ENCODE data around the gene SCAF4.
"Not testable (repeated sequence)": the region's sequence is repeated elsewhere in the genome, so short reads cannot be mapped to it uniquely, and the experiment has no call there.

Gene SCAF4

DNA sequence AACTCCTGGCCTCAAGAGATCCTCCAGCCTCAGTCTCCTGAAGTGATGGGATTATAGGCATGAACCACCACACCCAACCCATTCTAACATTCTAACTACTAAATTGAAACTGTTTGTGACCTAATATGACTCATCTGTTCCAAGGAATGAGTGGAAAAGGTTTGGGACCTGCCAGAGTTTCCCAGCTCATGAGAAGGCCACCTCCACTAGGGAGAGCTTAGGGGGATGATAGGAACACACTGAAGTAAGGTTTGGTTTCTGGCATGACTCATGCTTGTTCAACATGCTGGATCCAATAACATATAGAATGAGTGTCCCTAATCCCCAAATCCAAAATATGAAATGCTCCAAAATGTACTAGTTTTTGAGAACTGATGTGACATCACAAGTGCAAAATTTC lies 18.9 kb upstream of the SCAF4 start:
- Histone ChIP-seq H3K9me3 (replicated peaks in 1 of 11) (peaks cover 12 to 26% (median 16%) of the 10 kb centered on the region in 11 experiments), H3K4me1 (peaks cover 0 to 8% (median 2%) of the 10 kb centered on the region in 10 experiments; a peak in 10 of 20 replicates), H4K20me1 (no peaks in the 10 kb centered on the region), H3K4me2 (no peak overlapping the region), H3K4me3 (no peak overlapping the region), H3K27ac (no peak overlapping the region), H3K27me3 (no peaks in the 10 kb centered on the region), H3K9ac (no peak overlapping the region), H3K36me3 (peaks cover 0 to 7% (median 0%) of the 10 kb centered on the region in 11 experiments; a peak in 2 of 22 replicates)
- no peak for TF ChIP-seq Cebpa-rat (IDR thresholded peaks at IDR 0.05)

- H3K36me3 ChIP-seq, result peaks cover 0 to 12% (median 0%) of the 10 kb centered on the region in 11 experiments; a peak in 3 of 22 replicates
- peak in 1 of 11 experiments; percentile 36; a peak in 1 of 22 replicates for TF ChIP-seq Cebpa-rat (IDR thresholded peaks at IDR 0.05)
- peak overlapping the region in 7 of 11 experiments; percentile 6 to 50 (median 18); a peak in 7 of 22 replicates for H3K9ac ChIP-seq
- peaks cover 18 to 26% (median 23%) of the 10 kb centered on the region in 10 experiments for H3K4me1 ChIP-seq
- no peaks in the 10 kb centered on the region for H3K27me3 ChIP-seq
- peak overlapping the region in 10 of 11 experiments; percentile 36 to 71 (median 66); a peak in 19 of 22 replicates for H3K27ac ChIP-seq
- H4K20me1 ChIP-seq, result no peaks in the 10 kb centered on the region
- H3K9me3 ChIP-seq (replicated peaks in 1 of 11), result peaks cover 18 to 42% (median 22%) of the 10 kb centered on the region in 11 experiments
- H3K4me3 ChIP-seq, result no peak overlapping the region
- H3K4me2 ChIP-seq, result peak overlapping the region; percentile 50 to 89 (median 74)
These were observed 12.4 kb upstream of the SCAF4 start for GRCh38 chr21:31744182-31744800.

DNA sequence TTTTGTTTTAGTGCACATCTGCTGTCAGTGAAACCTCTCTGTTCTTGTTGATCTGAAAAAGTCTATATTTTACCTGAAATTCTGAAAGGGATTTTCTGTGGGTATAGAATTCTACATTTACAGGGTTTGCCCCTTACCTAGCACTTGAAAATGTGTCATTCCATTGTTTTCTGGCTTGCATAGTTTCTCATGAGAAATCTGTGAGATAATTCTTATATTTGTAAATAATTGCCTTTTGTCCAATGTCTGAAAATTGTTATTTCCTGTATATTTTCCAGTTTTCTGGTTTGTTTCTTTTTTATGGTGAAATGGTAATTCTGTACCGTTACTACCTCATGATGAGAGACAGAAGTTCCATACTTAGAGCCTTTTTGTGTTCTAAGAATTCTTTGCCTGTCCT lies 11.8 kb upstream of the SCAF4 start:
- Histone ChIP-seq H3K27me3 (no peaks in the 10 kb centered on the region), H3K36me3 (peaks cover 0 to 12% (median 0%) of the 10 kb centered on the region in 11 experiments; a peak in 3 of 22 replicates), H3K9me3 (replicated peaks in 1 of 11) (peaks cover 18 to 42% (median 22%) of the 10 kb centered on the region in 11 experiments), H4K20me1 (no peaks in the 10 kb centered on the region), H3K4me3 (no peak overlapping the region), H3K27ac (peak overlapping the region in 7 of 11 experiments; percentile 2 to 70 (median 67); a peak in 9 of 22 replicates), H3K9ac (no peak overlapping the region), H3K4me1 (peaks cover 18 to 25% (median 22%) of the 10 kb centered on the region in 10 experiments), H3K4me2 (peak overlapping the region in 7 of 11 experiments; percentile 64 to 89 (median 76); a peak in 10 of 22 replicates)
- TF ChIP-seq Cebpa-rat (IDR thresholded peaks at IDR 0.05), result no peak

DNA sequence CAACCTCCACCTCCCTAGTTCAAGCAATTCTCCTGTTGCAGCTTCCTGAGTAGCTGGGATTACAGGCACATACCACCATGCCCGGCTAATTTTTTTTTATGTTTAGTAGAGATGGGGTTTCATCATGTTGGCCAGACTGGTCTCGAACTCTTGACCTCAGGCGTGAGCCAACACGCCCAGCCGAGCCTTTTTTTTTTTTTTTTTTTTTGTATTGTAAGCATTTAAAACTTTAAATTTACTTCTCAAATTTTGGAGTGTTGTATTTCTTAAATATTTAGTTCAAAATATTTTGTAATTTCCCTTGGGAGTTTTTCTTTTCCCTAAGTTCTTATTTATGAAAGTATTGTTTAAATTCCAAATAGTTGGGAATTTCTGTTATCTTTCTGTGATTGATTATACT lies 9.2 kb upstream of the SCAF4 start:
- no peaks in the 10 kb centered on the region for H3K27me3 ChIP-seq
- no peak overlapping the region for H3K9ac ChIP-seq
- no peak overlapping the region for H3K4me2 ChIP-seq
- no peak overlapping the region for H3K4me3 ChIP-seq
- peaks cover 18 to 31% (median 29%) of the 10 kb centered on the region in 10 experiments for H3K4me1 ChIP-seq
- TF ChIP-seq Cebpa-rat (IDR thresholded peaks at IDR 0.05), result no peak
- peaks cover 0 to 8% (median 0%) of the 10 kb centered on the region in 11 experiments; a peak in 2 of 22 replicates for H3K36me3 ChIP-seq
- no peak overlapping the region for H3K27ac ChIP-seq
- H4K20me1 ChIP-seq, result no peaks in the 10 kb centered on the region
- H3K9me3 ChIP-seq (replicated peaks in 1 of 11), result peaks cover 8 to 23% (median 9%) of the 10 kb centered on the region in 11 experiments

GRCh38 chr21:31737586-31738397 lies 5.9 kb upstream of the SCAF4 start:
- Histone ChIP-seq H3K9me3 (replicated peaks in 1 of 11) (peaks cover 0 to 10% (median 0%) of the 10 kb centered on the region in 11 experiments; a peak in 2 of 22 replicates), H3K4me1 (peaks cover 22 to 41% (median 32%) of the 10 kb centered on the region in 10 experiments)
- H3K36me3 ChIP-seq, H3K4me3 ChIP-seq, H3K9ac ChIP-seq, H3K27ac ChIP-seq, H4K20me1 ChIP-seq, H3K4me2 ChIP-seq, H3K27me3 ChIP-seq: not testable (repeated sequence)

DNA sequence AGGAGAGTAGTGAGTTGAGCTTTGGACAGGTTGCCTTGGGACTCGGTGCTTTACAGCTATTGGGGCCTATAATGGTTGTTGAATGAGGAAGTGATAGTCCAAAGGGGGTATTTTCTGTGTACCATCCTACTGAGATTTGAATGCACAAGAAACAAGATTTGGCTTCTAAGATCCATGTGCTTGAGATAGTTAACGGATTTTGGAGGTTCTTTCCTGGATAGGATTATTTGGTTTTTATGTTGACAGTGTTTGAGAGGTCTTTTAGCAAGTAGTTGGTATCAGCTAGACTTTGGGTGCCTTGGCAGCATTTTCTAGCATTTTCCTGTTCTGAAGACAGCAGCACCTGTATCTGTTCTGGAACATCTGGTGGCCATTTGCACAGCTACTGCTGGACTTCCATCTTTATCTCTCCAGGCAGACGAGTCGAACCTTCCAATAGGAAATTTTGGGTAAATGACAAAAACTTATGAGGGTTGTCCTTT lies 3.6 kb upstream of the SCAF4 start:
- H3K4me2 ChIP-seq, result peak overlapping the region in 7 of 11 experiments; percentile 4 to 42 (median 24); a peak in 9 of 22 replicates
- H3K4me3 ChIP-seq, result no peak overlapping the region
- H3K27me3 ChIP-seq, result no peaks in the 10 kb centered on the region
- H4K20me1 ChIP-seq, result peaks cover 4 to 13% (median 6%) of the 10 kb centered on the region in 11 experiments; a peak in 21 of 22 replicates
- no peak overlapping the region for H3K27ac ChIP-seq
- H3K9ac ChIP-seq, result no peak overlapping the region
- H3K9me3 ChIP-seq (replicated peaks in 1 of 11), result no peaks in the 10 kb centered on the region
- H3K36me3 ChIP-seq, result no peaks in the 10 kb centered on the region
- no peak for TF ChIP-seq Cebpa-rat (IDR thresholded peaks at IDR 0.05)
- H3K4me1 ChIP-seq, result peaks cover 24 to 41% (median 37%) of the 10 kb centered on the region in 10 experiments

GRCh38 chr21:31733551-31734149 lies 1.7 kb upstream of the SCAF4 start:
- H3K4me1 ChIP-seq, result peaks cover 40 to 59% (median 51%) of the 10 kb centered on the region in 10 experiments
- H4K20me1 ChIP-seq, result peaks cover 23 to 32% (median 25%) of the 10 kb centered on the region in 11 experiments
- H3K9me3 ChIP-seq (replicated peaks in 1 of 11), result no peaks in the 10 kb centered on the region
- peak overlapping the region in 9 of 11 experiments; percentile 95 to 99 (median 99); a peak in 18 of 22 replicates for H3K27ac ChIP-seq
- H3K36me3 ChIP-seq, result peaks cover 0 to 11% (median 3%) of the 10 kb centered on the region in 11 experiments; a peak in 6 of 22 replicates
- peak overlapping the region; percentile 79 to 98 (median 90) for H3K4me2 ChIP-seq
- H3K4me3 ChIP-seq, result peak overlapping the region in 7 of 10 experiments; percentile 95 to 99 (median 98); a peak in 9 of 20 replicates
- H3K9ac ChIP-seq, result peak overlapping the region; percentile 26 to 100 (median 99); a peak in 18 of 22 replicates
- no peak for TF ChIP-seq Cebpa-rat (IDR thresholded peaks at IDR 0.05)
- H3K27me3 ChIP-seq, result no peaks in the 10 kb centered on the region
